Thoracic aorta (tissue), 2 donors: ENCODE results near the gene SLC28A3. TPM values are rescaled to one million over a fixed set of nuclear protein-coding genes. Genes with fewer than 3 reads are reported as not detected.

Experiments used
- ATAC-seq: fragments of 150-250 bp; one replicate; pipeline ENCODE4 v1.8.0; 2017; ENCODE audit warnings: low read depth; ENCODE audit not compliant: insufficient number of reproducible peaks, low FRiP score
- DNase-seq: peaks from one replicate; pipeline ENCODE4 v3.0.0-alpha.2; 2020; ENCODE audit warnings: low spot score
- H3K27ac ChIP-seq, 2 donors: fragments of 200-600 bp; sonication (generic); 1 replicate in 1 of 2; 2 replicates in 1 of 2; pipeline ENCODE4 v1.5.1; 2016; ENCODE audit warnings: mild to moderate bottlenecking in 2 of 2, moderate library complexity in 2 of 2
- H3K27me3 ChIP-seq: fragments of 200-600 bp; sonication (generic); replicated peaks from 2 replicates; pipeline ENCODE4 v1.6.0; 2016; ENCODE audit warnings: mild to moderate bottlenecking; ENCODE audit not compliant: insufficient read depth
- H3K36me3 ChIP-seq: fragments of 200-600 bp; sonication (generic); one replicate; pipeline ENCODE4 v1.5.1; 2016
- H3K4me1 ChIP-seq, 2 donors: fragments of 200-600 bp; sonication (generic); 1 replicate in 1 of 2; 2 replicates in 1 of 2; pipeline versions ENCODE4 v1.5.1 to v1.6.0; 2016; ENCODE audit warnings: low read depth in 2 of 2, mild to moderate bottlenecking in 1 of 2; ENCODE audit not compliant: control insufficient read depth in 1 of 2
- H3K4me3 ChIP-seq: fragments of 200-600 bp; sonication (generic); 2 replicates; pipeline ENCODE4 v1.5.1; 2016; ENCODE audit warnings: mild to moderate bottlenecking
- H3K9me3 ChIP-seq: fragments of 200-600 bp; sonication (generic); 2 replicates; pipeline ENCODE4 v1.5.1; 2016
- CTCF ChIP-seq: fragments of 200-600 bp; sonication (generic); IDR thresholded peaks from one replicate; pipeline ENCODE4 v1.5.1; 2019; ENCODE audit warnings: antibody characterized with exemption
- total RNA-seq, 2 donors: library from RNA; depleted of rRNA; stranded (reverse); fragments of >200 nt; gene quantifications; one replicate each; pipeline versions ENCODE4 v1.1.0 to v1.2.3, GENCODE V29; 2016

Gene SLC28A3
- total RNA-seq, 2 donors from 2014 or later = 0.21 TPM; not detected in 1

- Histone ChIP-seq H3K4me1 (peaks cover 0 to 4% of the 10 kb centered on the region in 2 donors), H3K9me3 (no peaks in the 10 kb centered on the region), H3K27ac (no peak overlapping the region), H3K27me3 (no peaks in the 10 kb centered on the region), H3K36me3 (no peaks in the 10 kb centered on the region), H3K4me3 (no peak overlapping the region)
- TF ChIP-seq CTCF = no peak
- DNase-seq (no peak), ATAC-seq (no peak)
These were observed 23.0 kb downstream of the SLC28A3 start for GRCh38 chr9:84317563-84317962.

DNA sequence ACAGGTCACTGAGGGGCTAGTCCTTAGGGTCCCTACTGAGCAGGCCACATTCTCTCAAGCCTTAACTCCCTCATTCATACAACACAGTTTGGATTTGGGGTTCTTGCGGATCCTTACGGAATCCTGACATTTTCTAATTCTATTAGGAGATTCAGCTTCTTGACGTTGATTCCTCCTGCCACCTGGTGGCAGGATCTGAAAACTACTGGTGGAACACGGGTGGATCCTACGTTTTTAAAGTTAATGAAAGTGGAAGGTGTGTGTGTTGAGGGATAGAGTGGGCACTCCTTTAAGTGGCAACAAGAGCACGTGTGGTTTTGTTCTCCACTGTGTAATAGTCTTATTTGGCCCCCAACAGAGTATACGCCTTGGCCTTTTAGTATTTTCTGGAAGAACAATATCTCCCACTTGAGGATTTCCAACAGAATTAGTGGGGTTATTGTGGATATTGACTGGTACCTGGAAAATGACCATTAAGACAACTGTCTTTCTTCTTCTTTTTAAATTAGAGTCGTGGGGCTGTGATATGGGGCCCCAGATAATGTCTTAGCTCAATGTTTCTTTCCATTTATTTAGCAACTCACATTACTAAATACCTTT, 25.2 kb downstream of the SLC28A3 start:
- peaks cover 0 to 4% of the 10 kb centered on the region in 2 donors for H3K4me1 ChIP-seq
- H3K27me3 ChIP-seq = no peaks in the 10 kb centered on the region
- DNase-seq (no peak), ATAC-seq (peak; percentile 47)
- no peaks in the 10 kb centered on the region for H3K9me3 ChIP-seq
- peak; percentile 69 for TF ChIP-seq CTCF
- H3K36me3 ChIP-seq = no peaks in the 10 kb centered on the region
- H3K27ac ChIP-seq = no peak overlapping the region
- H3K4me3 ChIP-seq = peak overlapping the region; percentile 46

DNA sequence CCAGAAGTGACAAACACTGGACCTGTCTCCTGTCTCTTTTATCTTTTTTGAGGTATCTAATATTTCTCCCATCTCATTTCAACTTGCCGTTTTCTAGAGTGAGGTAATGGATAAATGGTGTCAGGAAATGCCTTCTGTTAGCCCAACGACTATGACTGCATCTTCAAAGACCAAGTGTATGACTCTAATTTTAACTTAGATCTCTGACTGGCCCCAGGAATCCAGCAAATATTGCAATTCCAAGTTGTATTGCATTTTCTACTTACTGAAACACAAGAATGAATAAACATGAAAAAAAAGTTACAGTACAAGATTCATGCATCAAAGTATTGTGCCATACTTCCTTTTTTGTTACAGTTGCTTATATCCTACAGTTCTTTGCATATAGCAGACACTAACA, 26.3 kb downstream of the SLC28A3 start:
- no peak for DNase-seq
- ATAC-seq = no peak
- Histone ChIP-seq H3K4me1 (peaks cover 0 to 4% of the 10 kb centered on the region in 2 donors), H3K4me3 (no peak overlapping the region), H3K36me3 (no peaks in the 10 kb centered on the region), H3K9me3 (no peaks in the 10 kb centered on the region), H3K27me3 (no peaks in the 10 kb centered on the region), H3K27ac (no peak overlapping the region)
- no peak for TF ChIP-seq CTCF

GRCh38 chr9:84310883-84311282, 29.7 kb downstream of the SLC28A3 start:
- DNase-seq (no peak), ATAC-seq (no peak)
- H3K27me3 ChIP-seq = no peaks in the 10 kb centered on the region
- H3K4me1 ChIP-seq = peaks cover 0 to 4% of the 10 kb centered on the region in 2 donors
- no peak for TF ChIP-seq CTCF
- H3K9me3 ChIP-seq = no peaks in the 10 kb centered on the region
- H3K4me3 ChIP-seq = no peak overlapping the region
- no peak overlapping the region for H3K27ac ChIP-seq
- H3K36me3 ChIP-seq = no peaks in the 10 kb centered on the region

- DNase-seq = no peak
- Histone ChIP-seq H3K27ac (no peak overlapping the region), H3K27me3 (no peaks in the 10 kb centered on the region), H3K9me3 (no peaks in the 10 kb centered on the region), H3K4me3 (no peak overlapping the region), H3K36me3 (no peaks in the 10 kb centered on the region), H3K4me1 (no peaks in the 10 kb centered on the region)
- no peak for TF ChIP-seq CTCF
- ATAC-seq = no peak
These were observed 34.9 kb downstream of the SLC28A3 start for GRCh38 chr9:84305497-84306131.
